Measurements from ENCODE around the gene DFFB.

DNA sequence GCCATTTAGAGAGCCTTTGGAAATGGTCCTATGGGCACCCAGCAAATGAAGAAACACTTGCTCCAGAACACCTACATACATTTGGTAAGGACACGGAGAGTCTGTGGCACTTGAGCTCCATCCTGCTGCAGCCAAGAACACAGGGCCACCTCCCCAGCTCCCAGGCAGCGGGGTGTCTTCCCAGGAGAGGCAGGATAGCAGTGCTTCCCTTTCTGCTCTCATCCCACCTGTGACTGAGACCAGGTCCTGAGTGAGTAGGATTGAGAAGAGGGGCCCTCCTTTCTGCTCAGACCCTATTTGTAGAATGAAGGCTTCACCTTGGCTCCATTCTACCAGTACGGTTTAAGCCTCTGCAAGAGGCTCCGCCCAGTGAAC, 38.7 kb downstream of the DFFB start:
- TF ChIP-seq, protein P1, sequence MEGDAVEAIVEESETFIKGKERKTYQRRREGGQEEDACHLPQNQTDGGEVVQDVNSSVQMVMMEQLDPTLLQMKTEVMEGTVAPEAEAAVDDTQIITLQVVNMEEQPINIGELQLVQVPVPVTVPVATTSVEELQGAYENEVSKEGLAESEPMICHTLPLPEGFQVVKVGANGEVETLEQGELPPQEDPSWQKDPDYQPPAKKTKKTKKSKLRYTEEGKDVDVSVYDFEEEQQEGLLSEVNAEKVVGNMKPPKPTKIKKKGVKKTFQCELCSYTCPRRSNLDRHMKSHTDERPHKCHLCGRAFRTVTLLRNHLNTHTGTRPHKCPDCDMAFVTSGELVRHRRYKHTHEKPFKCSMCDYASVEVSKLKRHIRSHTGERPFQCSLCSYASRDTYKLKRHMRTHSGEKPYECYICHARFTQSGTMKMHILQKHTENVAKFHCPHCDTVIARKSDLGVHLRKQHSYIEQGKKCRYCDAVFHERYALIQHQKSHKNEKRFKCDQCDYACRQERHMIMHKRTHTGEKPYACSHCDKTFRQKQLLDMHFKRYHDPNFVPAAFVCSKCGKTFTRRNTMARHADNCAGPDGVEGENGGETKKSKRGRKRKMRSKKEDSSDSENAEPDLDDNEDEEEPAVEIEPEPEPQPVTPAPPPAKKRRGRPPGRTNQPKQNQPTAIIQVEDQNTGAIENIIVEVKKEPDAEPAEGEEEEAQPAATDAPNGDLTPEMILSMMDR (conservative IDR thresholded peaks at IDR 0.05; ENCODE audit: low read depth, low read length) = no peak
- TF ChIP-seq MAFK (IDR thresholded peaks at IDR 0.05; ENCODE audit: low read depth, low read length) = no peak
- TF ChIP-seq MXI1 (IDR thresholded peaks at IDR 0.05; ENCODE audit: borderline replicate concordance, low read depth, low read length) = no peak
- no peak for TF ChIP-seq POLR2A (IDR thresholded peaks at IDR 0.05; ENCODE audit: low read depth, low read length)
- TF ChIP-seq CEBPB (IDR thresholded peaks at IDR 0.05; ENCODE audit: low read depth, low read length) = no peak
- TF ChIP-seq RAD21 (IDR thresholded peaks at IDR 0.05; ENCODE audit: low read length) = no peak
- no peak for TF ChIP-seq CHD1 (IDR thresholded peaks at IDR 0.05; ENCODE audit: low read depth, low read length)
- TF ChIP-seq, protein P2, sequence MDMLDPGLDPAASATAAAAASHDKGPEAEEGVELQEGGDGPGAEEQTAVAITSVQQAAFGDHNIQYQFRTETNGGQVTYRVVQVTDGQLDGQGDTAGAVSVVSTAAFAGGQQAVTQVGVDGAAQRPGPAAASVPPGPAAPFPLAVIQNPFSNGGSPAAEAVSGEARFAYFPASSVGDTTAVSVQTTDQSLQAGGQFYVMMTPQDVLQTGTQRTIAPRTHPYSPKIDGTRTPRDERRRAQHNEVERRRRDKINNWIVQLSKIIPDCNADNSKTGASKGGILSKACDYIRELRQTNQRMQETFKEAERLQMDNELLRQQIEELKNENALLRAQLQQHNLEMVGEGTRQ (IDR thresholded peaks at IDR 0.05; ENCODE audit: low read depth, low read length) = no peak
